Activated CD4-positive, alpha-beta T cell treated with anti-CD3 and anti-CD28 coated beads for 1 hour (primary cell): ENCODE measurements around the gene SORCS3.

Experiments used
- DNase-seq: peaks from one replicate; pipeline ENCODE4 v3.0.0-alpha.2; 2020

The SORCS3 gene

DNA sequence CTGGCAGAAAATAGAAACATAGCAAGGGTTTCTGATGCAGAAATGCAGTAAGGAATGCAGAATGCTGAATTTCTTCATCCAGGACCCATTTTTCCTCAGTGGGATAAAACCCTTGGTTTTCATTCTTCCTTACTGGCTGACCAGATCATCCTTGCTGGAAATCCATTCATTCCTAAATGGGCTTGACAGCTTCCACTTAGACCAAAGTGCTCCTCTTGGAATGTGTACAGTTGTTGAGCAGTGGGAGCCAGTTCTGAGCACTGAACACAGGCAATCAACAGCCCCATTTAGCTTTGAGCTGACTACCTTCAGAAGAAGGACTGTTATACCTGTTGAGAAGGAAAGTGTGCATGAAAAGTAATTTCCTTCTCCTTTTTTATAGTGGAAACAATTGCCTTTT lies 232.1 kb downstream of the SORCS3 start:
- DNase-seq = no peak

DNA sequence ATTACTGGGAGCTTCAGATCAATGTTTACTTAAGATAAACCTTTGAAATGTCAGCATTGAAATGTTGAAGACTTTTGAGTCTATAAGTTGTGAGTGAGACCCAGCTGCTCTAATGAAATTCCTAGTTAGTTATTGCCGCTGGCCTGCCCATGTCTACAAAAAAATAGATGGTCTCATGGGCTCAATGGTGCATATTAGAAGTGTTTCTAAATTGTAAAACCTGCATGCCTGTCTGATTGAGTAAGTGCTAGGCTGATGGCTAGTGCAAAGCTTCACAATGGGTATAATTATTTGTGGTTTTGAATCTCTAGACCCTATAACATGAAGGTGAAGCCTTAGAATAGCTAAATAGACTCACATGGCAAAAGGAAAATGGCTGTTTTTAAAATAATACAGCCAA lies 234.5 kb downstream of the SORCS3 start:
- DNase-seq = no peak

DNA sequence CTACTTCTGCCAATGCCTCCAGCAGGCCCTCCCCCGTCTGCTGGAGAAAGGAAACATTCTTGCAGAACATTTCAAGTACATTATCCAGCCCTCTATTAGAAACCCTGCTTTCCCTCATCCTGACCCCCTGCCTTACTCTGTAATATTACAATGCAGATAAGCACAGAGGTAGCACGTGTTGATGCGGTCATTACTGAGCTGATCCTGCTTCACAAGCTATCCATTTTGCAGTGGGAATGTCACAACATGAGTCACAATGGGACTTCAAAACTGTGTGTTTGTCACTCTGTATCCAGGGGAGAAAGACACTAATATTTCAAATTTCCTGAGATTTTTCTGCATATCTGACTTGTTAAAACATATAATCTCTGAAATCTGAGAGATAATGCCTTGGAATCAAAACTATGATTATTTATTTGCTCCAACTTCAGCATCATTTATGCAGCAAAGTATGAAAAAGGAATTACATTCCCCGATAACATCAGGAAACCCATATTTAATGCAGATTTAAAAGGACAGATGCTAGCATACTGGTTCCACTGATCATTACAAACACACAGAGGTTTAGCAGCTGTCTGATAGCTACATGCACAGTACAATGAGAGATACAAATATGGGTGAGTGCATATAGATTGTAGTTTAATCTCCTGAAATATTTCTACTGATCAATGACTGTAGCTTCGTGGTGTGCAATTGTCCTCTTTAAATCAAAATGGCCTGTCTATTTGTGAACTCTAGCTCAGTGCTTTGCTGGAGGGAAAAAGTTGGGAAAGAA lies 239.7 kb downstream of the SORCS3 start:
- no peak for DNase-seq

DNA sequence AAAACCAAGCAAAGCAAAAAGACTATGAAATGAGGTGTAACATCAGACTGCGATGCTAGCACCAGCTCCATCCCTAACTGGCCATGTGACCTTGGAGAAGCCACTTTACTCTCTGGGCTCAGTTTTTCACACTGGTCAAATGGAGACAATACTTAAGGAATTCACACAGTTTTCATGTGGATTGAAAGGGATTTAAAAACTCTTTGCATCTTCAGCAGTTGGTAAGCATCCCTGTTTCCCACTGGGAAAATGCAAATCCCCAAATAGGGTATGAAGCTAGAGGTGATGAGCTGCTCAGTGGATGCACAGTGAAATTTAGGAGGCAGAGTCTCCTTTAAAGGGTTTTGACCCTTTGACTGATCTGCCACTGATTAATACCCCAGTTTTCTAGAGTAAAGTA lies 240.7 kb downstream of the SORCS3 start:
- DNase-seq = no peak

DNA sequence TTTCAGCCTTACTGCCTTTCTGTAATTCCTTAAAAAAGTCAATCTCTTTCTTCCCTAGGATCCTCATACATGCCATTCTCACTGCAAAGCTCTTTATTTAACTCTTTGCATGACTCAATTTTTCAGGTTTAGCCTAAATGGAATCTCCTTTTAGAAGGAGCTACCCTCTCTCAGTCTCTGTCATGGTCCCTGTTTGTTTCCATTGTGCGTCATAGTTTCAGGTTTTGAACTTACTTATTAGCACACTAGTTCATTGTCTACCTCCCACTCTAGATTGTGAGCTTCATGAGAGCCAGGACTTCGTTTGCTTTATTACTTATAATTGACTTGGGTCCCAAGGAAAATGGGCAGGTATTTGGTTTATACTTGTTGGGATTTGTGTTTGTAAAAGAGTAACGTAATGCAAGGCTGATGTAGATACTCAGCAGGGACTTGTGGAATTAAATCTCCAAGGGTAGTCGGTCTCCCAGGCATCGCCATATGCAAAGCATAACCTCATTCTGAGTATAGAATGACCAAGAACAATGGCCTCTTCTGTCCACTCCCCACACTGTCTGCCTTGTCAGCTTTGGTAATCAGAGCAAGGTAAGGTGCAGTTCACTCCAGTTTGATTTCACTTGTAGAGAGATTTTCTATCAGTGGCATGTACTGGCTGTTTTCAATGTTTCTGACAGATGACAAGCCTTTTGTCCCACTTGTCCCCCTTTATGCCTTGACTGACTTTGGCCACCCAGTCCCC lies 252.0 kb downstream of the SORCS3 start:
- no peak for DNase-seq

DNA sequence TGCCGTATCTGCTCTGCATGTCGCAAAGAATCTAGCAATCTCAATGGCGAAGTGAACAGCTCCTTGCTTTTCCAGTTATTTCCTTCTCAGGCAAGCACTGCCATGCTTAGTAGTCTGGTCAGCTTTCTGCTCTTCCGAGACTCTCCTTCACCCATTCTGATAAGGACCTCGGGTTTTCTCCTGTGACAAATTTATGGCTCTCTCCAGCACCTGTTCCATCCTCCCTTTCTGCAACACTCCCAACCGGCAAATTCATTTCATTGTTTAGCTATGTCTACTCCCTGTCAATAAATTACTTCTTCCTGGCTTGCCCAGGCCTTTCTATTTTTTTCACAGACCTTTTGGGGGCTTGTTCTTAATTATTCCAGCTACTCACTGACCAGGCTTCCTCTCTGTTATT lies 252.6 kb downstream of the SORCS3 start:
- DNase-seq = no peak

DNA sequence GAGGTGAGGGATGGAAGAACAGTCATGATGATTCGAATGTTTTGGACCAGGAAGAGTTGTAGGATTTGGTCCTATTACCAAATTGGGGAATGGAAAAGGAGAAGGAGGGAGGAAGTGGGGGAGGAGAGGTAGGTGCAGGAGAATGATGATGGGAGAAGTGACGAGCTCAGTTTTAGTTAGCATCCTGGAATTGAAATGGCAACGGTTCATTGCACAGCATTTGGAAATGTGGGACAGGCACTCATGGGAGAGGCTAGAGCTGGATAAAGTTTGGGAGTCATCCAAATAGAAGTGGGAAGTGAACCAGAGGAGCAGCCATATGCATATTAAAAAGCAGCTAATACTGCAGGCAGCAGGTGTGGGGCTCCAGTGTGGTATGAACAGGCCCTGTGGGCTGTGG lies 253.6 kb downstream of the SORCS3 start:
- no peak for DNase-seq

DNA sequence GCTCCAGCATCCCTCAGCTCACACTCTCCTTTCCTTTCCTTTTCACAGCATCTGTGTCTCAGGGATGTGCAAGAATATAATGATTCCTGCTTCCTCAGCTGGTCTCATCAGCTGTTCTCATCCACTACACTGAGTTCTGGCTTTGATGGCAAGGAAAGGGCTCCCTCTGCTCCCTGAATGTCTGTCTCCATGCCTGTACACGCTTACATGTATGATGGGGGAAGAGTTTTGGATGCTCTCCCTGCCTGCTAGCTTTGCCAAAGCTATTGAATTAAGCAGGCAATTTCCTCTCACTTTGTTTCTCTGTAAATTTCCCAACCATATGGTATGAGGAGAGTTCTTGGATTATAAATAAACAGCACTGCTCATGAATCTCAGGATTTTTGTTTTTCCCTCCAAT lies 254.5 kb downstream of the SORCS3 start:
- no peak for DNase-seq

DNA sequence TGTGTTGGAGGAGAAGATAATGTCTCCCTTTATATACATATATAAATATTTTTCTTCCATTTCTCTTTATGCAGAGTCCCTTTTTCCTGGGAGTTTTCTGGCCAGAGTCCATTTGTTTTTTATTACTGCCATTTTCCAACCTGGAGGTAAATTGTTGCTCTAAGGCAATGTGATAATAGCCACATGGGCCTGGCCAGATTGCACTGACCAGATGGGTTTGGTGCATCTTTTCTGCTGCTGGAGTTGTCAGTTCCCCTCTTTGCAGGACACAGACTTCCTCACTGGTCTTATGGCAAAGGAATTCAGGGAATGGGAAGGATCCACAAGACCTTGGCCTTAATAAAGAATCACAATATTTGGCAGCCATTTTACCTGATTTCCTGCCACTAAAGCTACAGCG lies 254.9 kb downstream of the SORCS3 start:
- no peak for DNase-seq

DNA sequence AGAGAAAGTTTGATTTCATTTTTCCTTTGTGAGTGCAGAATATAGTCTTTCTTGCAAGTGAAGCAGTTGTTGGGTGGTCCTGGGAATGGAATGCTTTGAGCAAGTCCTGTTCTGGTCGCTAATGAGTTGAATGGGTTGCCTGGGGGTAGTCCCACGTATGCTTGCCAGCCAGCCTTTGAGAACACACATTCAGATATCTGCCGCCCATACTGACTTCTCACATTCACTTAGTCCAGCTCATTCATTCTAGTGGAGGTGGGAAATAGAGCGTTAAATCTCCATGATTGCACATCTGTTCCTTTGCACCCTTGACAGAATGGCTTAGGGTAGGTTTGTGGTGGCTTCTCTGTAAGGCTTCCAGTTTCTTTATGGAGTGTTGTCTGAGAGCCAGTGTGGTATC lies 256.6 kb downstream of the SORCS3 start:
- no peak for DNase-seq

DNA sequence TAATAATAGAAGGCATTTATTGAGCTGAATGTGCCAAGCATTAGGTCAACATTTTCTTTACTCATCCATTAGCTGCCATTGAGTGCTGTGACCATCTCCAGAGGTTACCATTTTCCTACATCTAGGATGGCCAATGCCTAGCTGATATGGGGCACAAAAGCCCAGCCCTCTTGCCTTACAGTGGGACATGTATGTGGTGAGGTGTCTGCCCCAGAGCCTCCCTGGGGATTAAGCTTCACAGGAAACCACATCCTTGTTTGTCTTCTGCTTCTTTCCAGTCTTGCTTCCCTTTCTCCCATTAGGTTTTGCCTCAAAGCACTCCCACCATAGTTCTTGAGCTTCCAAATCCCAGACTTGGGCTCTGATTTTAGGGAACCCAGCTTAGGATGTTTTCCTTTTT lies 258.7 kb downstream of the SORCS3 start:
- DNase-seq = no peak

DNA sequence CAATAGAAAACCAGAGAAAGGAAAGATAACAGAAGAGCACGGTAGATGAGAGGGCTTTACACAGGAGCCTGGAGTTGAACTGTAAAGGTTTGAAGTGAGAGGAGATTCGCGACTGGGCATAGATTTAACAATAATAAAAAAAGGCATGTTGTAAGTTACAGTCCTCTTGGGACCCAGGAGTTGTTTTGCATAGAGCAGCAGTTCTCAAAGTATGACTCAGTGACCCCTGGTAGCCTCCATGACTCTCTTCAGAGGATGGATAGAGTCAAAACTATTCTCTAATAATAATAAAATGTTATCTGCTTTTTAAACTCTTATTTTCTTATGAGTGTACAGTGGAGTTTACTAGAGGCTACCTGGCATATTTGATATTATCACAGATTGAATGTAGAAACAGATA lies 262.3 kb downstream of the SORCS3 start:
- DNase-seq = no peak

DNA sequence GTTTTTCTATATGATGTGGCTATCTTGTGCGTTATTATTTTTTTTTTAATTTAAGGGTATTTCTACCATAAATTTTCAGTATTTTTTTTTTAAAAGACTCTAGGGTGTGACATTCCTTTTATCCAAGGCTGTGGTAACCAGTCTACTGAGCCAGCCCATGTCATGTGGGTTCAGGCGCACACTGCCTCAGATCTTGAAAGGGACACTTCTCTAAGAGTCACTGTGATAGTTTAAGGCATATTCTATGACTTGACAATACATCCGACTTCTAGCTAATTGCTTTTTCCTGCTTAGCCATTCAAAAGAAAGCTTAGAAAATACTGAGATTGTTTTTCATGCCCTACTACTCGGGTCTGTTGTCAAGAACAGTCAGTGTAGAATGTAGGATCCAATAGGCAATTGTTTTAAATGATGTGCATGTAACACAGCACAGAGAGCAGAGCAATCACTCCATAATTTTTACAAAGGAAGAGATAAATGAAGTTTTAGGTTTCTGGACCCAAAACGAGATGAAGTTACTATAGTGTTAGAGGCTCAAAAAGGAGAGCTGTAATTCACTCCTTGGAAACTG lies 263.7 kb downstream of the SORCS3 start:
- no peak for DNase-seq

DNA sequence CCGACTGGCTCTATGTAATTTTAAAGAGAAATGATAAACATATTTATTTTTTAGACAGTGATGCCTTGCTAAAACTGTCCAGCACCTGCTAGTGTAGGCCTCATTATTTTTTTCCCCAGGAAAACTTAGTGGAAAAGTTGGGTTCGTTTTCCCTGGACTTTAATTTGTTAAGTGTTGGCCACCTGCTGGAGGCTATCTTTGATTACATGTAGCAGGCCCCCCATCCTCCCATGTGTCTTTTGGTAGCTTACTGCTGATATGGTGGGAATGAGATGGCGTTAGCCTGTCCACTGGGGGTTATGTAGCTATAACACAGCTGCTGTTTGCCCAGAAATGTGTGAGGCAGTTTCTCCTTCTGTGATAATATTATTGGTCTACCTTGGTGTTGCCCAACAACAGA lies 265.0 kb downstream of the SORCS3 start:
- no peak for DNase-seq

DNA sequence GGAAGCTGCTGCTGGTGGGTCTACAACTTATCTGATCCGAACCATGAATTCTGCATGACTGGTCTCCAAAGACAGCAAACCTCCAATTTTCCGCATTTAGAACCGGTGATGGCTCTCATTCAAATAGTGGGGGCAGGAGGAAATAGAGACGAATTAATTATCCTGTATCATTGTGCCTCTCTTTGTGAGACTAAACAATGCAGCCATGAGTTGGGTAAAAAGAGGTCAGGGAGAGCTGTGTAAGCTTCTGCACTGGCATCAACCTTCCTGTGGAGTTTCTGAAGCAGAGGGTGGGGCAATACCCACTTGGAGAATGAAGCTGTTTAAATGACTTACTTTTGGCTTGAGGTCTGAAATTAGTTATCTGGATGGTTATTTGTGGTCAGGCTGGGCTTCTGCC lies 266.4 kb downstream of the SORCS3 start:
- no peak for DNase-seq

DNA sequence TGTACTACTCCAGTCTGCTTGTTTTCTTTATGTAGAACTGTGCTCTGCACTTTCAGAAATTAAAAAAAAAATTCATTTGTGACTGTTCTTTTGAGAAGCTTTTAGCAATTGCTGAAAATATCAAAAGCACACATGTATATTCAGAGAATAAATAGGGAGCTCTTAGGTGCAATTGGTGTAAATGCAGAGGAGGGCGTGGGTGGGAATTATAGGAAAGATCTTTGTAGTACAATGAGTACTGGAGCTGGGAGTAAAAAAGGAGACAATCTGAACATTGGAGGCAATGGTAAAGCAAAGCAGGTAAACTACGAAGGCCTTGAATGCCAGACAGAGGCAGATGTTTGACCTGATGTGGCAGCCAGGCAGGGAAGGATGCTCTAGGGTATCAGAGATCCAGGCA lies 267.5 kb downstream of the SORCS3 start:
- no peak for DNase-seq

DNA sequence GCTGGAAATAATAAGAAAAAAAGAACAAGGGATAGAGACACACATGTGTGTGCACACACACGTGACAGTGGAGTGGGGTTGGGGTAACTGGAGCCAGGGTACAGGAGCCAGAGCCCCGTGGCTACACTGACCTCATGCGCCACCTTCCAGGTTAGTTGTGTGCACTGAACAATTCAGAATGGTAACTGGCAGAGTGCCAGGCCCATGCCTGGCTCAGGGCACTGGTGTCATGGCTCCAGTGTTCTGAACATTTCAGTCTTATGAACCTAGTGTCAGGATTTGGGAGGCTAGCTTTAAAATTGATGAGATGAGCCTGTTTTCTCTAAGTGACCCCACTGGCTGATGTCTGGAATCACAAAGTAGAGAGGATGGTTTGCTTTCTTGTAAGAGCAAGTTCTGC lies 269.6 kb downstream of the SORCS3 start:
- DNase-seq = no peak

DNA sequence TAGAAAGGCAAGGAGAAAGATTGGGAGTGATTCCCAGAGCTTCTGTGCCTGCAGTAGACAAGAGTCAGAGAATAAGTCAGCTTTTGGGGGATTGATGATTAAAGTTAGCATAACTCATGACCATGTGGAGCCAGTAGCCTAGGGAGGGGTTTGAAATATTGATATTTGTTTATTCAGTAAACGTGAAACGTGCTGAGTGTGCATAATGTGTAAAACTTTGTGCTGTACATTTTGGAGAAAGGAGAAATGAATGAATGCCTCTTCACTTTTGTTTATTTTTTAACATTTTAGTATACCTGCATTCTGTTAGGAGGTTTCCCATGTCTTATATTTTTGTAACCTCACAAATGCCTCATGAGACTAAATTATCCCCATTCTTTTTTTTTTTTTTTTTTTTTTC lies 272.3 kb downstream of the SORCS3 start:
- DNase-seq = no peak

DNA sequence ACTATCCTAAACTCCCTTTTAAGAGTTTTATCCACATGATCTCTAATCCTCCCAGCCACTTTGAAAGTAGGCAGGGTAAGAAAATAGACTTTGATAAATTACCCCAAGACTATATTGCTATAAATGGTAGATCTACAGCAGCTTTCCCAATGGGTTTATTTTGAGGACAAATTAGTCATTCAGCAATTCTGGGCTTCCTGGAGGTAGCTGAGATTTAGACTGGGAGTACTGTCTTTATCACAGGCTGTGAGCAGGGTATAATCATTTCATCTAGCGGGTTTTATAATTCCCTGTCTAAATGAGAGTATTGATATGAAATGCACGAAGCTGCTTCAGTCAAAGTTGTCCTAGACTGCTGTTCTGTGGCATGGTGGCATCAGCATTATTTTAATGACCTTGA lies 279.4 kb downstream of the SORCS3 start:
- no peak for DNase-seq

DNA sequence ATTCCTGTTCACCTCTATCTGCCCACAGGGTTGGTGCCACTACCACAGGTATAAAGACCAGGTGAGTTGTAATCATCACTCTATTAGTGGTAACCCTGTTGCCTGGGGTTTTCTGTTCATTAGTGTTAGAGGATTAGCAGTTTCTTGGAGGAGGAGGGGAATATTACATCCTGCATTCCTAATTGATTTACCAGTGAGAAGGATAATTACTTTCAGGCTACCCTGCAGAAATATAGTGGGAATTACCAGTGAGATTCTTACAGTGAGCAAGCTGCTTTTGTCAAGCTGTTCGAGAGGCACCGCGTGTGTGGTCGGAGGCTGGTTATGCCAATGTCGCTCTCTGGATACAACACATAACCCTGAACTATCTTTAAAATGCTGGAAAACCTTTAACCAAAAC lies 280.7 kb downstream of the SORCS3 start:
- DNase-seq = no peak

DNA sequence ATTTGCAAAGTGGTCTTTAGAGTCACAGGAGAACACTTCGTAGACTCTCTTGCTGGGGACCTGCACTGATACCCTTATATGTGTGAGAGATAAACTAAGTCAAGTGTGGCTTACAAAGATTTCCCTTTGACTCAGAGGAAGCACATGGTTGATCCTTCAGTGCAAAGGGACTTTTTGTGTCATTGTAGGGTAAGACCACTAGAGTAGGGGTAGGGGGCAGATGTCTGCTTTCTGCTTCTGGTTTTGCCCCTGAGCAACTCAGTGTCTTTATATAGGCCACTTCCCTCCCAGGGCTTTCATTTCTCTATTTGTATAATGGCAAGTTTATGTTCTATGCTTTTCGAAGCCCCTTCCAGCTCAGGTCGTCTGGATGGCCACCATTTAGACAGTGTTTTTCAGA lies 281.7 kb downstream of the SORCS3 start:
- DNase-seq = no peak

DNA sequence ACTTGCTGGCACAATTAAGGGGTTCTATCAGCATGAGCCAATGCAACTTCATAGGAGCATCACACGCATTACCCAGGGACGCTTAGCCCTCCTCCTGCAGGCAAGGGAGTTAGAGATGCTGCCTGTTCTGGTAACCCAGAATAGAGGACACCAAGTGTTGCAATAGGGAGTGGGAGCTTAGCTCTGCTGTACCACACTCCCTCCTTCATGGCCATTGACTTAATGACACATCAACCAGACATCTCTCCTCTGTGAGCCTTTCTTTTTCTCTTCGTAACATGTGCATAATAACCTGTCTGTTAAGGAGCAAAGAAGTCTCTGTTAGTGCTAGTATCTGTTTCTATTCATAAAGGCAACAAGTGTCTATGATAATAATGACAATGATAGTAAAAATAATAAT lies 282.4 kb downstream of the SORCS3 start:
- no peak for DNase-seq

DNA sequence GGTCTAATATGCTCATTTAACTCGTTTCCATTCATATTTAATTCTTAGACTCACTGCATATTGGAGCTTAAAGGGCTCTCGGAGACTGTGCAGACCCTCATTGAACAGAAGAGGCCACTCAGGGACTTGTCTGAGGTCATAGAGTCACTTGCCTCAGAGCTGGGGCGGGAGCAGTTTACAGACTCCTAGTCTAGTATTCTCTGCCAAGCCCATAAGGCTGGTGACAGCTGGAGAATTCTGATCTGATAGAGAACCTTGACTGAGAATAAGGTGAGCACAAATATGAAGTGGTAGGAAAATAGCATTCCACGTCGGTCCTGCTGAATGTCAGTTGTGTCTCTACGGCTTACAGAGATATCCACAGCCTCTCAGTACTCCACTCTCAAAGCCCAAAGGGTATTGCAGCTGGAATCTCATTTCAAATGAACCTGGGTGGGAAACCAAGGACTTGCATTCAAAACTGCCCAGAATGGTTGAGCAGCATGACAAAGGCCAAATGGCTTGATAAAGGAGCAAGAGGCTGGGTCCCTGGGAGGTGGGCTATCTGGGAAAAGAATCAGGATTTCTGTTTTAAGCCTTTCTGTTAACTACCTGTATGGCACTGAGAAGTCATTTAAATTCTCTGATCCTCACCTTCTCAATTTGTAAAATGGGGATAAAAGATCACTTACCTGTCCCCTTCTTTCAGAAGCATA lies 283.2 kb downstream of the SORCS3 start:
- DNase-seq = no peak
